Measurements from ENCODE around the gene APOO.
"Not testable (repeated sequence)": the region's sequence is repeated elsewhere in the genome, so short reads cannot be mapped to it uniquely, and the experiment has no call there.

DNA sequence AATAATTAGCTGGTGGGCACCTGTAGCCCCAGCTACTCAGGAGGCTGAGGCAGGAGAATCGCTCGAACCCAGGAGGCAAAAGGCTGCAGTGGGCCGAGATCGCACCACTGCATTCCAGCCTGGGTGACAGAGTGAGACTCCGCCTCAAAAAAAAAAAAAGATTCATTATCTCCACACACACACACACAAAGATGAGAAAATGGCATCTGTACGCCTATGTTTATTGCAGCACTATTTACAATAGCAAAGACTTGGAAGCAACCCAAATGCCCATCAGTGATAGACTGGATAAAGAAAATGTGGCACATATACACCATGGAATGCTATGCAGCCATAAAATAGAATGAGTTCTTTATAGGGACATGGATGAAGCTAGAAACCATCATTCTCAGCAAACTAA, 12.7 kb downstream of the APOO start:
- TF ChIP-seq, protein P1, sequence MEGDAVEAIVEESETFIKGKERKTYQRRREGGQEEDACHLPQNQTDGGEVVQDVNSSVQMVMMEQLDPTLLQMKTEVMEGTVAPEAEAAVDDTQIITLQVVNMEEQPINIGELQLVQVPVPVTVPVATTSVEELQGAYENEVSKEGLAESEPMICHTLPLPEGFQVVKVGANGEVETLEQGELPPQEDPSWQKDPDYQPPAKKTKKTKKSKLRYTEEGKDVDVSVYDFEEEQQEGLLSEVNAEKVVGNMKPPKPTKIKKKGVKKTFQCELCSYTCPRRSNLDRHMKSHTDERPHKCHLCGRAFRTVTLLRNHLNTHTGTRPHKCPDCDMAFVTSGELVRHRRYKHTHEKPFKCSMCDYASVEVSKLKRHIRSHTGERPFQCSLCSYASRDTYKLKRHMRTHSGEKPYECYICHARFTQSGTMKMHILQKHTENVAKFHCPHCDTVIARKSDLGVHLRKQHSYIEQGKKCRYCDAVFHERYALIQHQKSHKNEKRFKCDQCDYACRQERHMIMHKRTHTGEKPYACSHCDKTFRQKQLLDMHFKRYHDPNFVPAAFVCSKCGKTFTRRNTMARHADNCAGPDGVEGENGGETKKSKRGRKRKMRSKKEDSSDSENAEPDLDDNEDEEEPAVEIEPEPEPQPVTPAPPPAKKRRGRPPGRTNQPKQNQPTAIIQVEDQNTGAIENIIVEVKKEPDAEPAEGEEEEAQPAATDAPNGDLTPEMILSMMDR (conservative IDR thresholded peaks at IDR 0.05; ENCODE audit: low read depth, low read length): not testable (repeated sequence)
- not testable (repeated sequence) for TF ChIP-seq RCOR1 (IDR thresholded peaks at IDR 0.05; ENCODE audit: insufficient replicate concordance, low read length); CEBPB (IDR thresholded peaks at IDR 0.05; ENCODE audit: low read depth, low read length); POLR2A (IDR thresholded peaks at IDR 0.05; ENCODE audit: low read depth, low read length); SMC3 (IDR thresholded peaks at IDR 0.05; ENCODE audit: low read depth, low read length); RAD21 (IDR thresholded peaks at IDR 0.05; ENCODE audit: low read length); CHD1 (IDR thresholded peaks at IDR 0.05; ENCODE audit: low read depth, low read length)
